ENCODE results near the gene SLC35G3.
"Not testable (repeated sequence)": the region's sequence is repeated elsewhere in the genome, so short reads cannot be mapped to it uniquely, and the experiment has no call there.

The SLC35G3 gene

GRCh38 chr17:35194001-35194400 lies at the start of gene SLC35G3:
Gene SLC35G3, minus strand, starts transcription at chr17:35194393. Its CDS starts 86 bp downstream, at chr17:35194307.
- not testable (repeated sequence) for DNase-seq

GRCh38 chr17:35243561-35244340 lies 49.6 kb upstream of the SLC35G3 start:
- no peak for DNase-seq

GRCh38 chr17:35242805-35243560 lies 48.8 kb upstream of the SLC35G3 start, which contains the start of gene SLFN5:
Gene SLFN5, plus strand, starts transcription at chr17:35243072. Its CDS starts 15,619 bp downstream, at chr17:35258691.
- DNase-seq, result peak; percentile 46

DNA sequence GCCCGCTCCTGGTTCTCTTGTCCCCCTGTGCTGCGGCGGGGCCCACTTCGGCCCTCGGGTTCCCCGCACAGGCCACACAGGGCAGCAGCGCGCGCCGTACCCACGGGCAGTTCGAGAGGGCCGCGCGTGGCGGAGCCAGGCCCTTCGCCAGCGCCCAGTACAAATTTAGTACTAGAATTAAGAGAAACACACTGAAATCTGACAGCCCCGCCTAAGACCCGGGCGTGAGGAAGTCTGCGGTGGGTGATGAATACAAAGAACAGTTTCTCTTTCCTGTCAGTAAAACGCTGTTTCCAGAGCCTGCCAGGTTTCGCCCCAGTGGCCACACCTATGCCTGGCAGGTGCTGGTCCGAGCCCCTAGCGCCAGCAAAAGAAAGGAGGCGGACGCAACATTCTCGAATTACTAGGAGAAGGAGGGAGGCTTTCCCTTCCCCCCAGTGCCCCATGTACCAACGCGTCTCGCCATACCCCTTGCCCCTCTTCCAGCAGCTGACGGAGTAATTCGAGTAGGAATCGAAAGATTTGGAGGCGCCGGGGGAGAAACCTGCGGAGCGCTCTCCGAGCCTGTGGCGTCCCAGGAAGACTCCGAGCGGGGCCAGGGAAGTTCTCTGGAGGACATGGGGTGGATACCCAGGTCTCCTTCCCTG lies 48.1 kb upstream of the SLC35G3 start:
- no peak for DNase-seq

- DNase-seq, result no peak
These were observed 47.3 kb upstream of the SLC35G3 start for GRCh38 chr17:35241520-35241919.

DNA sequence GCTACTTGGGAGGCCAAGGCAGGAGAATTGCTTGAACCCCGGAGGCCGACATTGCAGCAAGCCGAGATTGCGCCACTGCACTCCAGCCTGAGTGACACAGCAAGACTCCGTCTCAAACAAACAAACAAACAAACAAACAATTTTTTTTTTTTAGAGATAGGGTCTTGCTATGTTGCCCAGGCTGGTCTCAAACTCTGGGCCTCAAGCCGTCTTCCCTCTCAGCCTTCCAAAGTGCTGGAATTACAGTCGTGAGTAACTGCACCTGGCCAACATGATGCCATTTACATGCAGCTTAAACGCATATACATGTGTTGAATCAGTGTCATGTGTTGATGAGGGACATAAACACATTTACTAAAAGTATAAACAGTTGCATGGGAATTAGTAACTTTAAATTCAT lies 46.7 kb upstream of the SLC35G3 start:
- no peak for DNase-seq

GRCh38 chr17:35239823-35240222 lies 45.6 kb upstream of the SLC35G3 start:
- no peak for DNase-seq

DNA sequence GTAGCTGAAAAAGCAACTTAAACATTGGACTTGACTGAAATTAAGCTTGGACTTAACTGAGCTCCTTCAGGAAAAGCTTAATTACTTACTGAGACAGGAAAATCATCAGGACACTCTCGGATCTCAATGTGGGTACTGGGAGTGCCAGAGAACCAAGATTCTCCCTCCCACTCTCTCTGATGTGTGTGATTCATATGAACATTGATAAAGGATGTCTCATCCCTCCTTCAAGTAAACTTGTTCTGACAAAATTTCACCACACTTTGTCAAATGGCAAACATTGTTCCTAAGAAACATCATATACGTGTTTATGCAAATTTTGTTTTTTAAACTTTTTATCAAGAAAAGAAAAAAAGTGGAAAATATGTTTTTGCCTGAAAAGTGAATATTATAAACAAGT lies 44.6 kb upstream of the SLC35G3 start:
- no peak for DNase-seq

DNA sequence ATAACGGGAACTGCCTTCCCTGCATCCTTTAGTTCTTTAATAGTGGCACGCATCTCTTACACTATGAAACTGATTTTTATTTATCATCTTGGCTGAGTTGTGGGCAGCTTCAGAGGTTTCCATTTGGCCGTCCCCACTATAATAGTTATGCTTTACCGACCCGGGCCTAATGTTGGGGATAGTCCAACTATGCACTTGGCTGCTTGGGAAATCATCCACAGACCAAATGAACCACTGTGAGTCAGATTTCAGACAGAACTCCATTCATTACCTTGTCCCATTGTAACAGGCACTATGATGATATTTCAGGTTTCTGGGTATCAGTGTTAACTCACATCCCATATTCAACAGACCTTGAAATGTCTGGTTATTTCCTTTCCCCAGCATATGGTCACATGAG lies 42.6 kb upstream of the SLC35G3 start:
- DNase-seq, result no peak

DNA sequence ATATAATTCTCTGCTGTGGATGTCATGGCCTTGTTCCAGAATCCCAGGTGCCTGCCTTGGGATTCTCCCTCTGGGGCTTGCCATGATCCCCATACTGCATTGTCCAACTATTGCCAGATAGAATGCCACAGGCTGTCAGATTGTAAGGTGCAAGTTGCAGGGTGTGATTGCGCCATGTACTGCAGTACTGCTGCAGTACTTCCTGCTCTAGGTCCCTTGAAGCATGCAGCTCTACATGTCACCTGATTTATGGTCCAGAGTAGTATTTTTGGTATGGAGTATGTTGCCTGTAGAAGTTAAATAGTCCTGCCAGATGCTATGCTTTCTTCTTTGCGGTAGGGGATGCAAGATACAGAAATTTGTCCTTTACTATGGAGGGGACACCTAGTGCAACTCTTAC lies 41.7 kb upstream of the SLC35G3 start:
- no peak for DNase-seq

DNA sequence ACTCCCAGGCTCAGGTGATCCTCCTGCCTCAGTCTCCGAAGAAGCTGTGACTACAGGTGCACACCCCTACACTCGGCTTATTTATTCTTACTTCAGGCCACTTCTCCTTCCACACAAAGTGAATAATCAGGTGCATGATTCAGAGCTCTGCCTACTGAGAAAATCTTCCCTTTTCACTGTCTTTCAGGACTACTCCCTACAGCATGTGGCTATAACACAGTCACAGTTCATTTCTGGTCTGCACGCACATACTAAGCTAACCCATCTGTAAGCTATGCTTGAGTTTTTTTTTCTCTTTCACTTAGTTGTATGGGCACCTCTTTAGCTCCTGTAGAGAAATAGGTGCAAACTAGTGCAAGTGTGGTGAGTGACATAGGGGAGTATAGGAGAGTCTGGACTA lies 41.1 kb upstream of the SLC35G3 start:
- DNase-seq, result no peak

DNA sequence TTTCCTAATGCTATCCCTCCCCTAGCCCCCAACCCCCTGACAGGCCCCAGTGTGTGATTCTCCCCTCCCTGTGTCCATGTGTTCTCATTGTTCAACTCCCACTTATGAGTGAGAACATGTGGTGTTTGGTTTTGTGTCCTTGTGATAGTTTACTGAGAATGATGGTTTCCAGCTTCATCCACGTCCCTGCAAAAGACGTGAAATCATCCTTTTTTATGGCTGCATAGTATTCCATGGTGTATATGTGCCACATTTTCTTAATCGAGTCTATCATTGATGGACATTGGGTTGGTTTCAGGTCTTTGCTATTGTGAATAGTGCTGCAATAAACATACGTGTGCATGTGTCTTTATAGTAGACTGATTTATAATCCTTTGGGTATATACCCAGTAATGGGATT lies 40.1 kb upstream of the SLC35G3 start:
- not testable (repeated sequence) for DNase-seq

DNA sequence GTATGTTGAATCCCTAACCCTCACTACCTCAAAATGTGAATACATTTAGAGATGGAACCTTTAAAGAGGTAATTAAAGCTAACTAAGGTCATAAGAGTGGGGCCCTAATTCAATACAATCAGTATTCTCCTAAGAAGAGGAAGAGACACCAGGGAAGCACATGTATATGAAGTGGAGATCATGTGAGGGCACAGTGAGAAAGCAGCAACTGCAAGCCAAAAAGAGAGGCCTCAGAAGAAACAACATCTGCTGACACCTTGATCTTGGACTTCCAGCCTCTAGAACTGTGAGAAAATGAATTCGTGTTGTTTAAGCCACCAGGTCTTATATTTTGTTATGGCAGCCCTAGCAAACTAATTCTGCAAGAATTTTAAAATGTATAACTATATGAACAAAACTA lies 35.4 kb upstream of the SLC35G3 start:
- DNase-seq, result no peak

DNA sequence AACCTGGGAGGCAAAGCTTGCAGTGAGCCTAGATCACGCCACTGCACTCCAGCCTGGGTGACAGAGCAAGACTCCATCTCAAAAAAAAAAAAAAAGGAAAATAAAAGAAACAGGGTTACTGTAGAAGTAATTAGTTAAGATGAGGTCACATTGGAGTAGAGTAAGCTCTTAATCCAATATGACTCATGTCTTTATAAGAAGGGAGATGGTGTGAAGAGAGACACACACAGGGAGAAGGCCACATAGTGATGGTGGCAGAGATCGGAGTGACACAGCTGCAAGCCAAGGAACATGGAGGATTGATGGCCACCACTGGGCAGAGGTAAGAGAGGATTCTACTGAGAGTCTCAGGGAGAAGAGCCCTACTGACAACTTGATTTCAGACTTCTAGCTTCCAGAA lies 33.4 kb upstream of the SLC35G3 start:
- DNase-seq, result no peak

DNA sequence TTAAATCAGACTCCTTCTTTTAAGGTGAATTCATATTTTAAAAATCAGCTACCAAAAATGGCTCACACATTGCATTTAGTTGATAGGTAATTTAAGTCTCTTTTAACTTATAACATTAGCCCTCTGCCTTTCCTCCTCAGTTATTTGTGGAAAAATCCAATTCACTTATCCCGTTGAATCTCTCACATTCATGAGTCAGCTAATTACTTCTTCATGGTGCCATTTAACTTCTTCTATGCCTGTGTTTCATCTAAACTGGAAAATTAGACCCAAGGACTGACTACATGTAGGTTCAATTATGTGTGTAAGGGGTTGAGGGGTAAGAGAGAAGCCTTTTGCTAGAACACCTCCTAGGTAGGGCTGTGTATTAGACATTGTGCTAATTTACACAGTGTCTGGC lies 30.2 kb upstream of the SLC35G3 start:
- DNase-seq, result no peak

GRCh38 chr17:35222452-35222851 lies 28.3 kb upstream of the SLC35G3 start:
- DNase-seq, result no peak

GRCh38 chr17:35218915-35219314 lies 24.7 kb upstream of the SLC35G3 start:
- no peak for DNase-seq

- DNase-seq, result no peak
These were observed 22.9 kb upstream of the SLC35G3 start for GRCh38 chr17:35217107-35217506.

DNA sequence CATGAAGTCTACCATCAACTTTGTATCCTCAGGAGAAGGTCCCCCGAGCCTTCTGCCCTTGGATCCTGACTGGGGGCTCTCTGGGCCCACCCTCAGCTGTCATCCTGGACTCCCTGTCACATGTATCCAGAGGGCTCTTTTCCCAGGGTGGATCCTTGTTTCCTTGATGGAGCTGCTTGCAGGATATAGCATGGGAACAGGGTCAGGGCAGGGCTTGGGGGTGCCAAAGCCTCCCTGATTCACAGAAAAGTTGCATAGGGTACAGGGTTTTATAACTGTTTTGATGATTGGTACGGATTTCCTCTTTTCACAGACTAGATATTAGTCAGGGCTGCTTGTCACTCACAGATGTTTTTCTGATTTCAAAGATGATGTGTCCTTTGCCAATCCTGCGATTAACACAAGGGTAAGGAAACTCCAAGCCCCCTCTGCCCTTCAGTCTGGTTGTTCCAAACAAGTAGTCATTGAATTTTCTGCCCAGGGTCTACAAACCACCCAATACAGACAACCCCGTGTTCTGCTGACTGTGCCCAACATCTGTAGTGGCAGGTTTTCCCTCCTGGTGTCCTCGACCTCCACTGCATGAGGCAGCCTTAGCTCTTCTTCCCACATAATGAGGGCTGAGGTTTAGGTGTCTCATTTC lies 20.6 kb upstream of the SLC35G3 start:
- no peak for DNase-seq

GRCh38 chr17:35214192-35214591 lies 20.0 kb upstream of the SLC35G3 start:
- DNase-seq, result no peak

DNA sequence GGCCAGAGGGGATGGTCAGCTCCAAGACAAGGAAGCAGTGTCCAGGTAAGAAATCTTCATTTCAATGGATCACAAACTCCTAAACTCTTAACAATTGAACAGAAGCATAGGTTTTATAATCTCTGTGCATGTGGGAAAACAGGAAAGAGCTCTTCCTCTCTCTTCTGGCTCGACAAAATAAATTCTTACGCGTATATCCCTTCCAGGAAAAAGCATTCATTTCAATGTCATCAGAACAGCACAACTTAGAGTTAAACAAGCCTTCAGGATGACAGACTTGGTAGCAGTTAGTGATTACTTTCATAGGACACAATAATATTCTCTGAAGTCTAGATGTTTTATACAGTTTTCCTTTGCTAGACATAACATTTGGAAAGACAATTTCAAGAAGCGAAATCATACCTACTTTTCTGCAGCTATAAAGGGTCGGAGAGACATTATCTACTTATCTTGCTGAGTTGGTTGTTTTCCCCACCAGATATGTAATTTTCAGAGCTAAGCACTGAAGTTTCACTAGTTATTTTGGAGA lies 19.3 kb upstream of the SLC35G3 start:
- DNase-seq, result no peak

DNA sequence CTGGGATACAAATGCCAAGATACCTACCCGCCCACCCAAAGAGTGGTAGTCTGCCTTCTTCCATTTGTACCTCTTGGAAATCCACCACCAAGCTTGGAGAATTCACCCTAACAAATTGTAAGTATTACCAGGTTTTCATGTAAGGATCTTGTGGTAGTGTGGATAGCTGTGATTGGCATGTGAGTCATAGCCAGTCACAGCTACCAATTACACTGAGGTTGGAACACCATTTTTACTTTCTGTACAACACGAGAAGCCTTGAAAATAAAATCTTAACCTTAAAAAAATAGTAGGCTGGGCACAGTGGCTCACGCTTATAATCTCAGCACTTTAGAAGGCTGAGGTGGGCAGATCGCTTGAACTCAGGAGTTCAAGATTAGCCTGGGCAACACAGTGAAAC lies 18.5 kb upstream of the SLC35G3 start:
- no peak for DNase-seq

DNA sequence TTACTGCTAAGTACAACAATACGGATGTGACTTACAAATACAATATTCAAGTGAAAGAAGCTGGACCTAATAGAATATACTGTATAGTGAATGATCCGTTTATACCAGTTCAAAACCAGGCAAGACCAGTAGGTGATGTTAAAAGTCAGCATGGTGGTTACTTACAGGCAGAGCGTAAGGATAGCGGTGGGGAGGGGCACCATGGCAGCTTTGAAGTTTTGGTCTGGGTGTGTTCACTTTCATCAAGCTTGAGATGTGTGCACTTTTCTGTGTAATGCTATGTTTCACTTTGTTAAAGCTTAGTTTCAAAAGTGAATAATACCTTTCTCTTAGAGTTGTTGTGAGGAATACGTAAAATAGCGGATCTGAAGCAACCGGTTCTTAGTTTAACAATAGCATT lies 16.5 kb upstream of the SLC35G3 start:
- DNase-seq, result no peak
